Measurements from ENCODE around the gene XPO5.
"Not testable (repeated sequence)": the region's sequence is repeated elsewhere in the genome, so short reads cannot be mapped to it uniquely, and the experiment has no call there.

The XPO5 gene

GRCh38 chr6:43582911-43583310 lies 7.1 kb upstream of the XPO5 start:
- DNase-seq, result no peak

DNA sequence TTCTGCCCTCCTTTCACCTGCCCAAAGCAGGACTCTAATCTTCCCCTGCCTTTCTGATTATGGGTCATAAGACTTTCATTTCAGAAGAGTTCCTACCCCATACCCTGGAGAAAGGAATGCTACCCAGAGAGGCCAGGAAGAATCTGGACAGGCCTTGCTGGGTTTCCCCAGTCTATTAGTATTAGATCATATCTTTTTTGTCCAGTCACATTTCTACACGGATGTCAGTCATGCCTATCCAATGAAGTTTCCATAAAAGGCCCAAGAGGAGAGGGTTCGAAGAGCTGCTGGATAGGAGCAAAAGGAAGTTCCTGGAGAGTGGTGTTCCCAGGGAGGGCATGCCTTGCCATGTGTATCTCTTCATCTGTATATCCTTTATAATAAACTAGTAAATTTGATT lies 3.3 kb upstream of the XPO5 start:
- DNase-seq, result peak; percentile 40

DNA sequence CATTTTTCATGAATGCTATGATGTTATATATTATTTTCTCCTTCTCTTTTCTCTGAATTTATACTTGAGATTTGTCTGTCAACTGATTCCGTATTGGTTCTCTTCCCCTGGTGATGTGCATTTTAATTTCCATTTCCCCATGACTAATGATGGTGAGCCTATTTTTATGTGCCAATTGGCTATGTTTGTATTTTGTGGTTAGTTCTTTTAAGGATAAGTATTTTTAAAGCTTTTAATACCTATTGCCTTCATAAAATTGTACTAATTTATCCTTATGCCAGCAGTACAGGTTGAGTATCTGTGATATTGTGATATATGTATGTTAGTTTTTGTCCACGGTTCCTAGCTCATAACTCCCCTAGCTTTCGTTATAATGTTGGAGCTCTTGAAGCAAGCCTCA lies 2.9 kb upstream of the XPO5 start:
- no peak for DNase-seq

DNA sequence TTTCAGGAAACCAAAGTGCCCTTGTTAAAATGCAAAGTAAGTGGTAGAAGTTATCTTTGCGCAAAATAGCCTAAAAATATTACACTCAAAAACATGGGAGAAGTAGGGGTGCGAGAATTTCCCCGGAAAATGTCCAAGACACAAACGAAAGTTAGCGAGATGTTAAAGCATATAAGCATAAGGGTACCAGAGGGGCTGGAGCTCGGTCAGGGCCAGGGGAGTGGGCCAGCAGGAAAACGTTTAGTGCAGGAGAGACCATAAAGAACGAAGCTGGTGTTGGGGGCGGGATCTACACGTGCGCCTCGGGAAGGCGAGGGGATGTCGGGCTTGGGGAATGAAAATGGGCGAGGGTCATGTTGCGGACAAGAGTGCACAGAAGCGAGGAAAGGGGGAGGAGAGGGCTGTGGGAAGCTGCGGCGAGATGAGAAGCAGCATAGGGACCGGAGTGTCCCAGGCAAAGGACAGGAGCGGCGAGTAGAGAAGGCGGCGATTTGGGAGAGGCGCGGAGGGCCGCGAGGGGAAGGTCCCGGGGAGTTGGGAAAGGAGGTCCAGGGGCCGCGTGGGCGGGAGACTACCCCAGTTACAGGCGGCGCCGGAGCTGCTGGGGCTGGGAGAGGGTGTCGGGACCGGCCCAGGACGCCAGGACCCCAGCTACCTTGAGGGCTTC lies 600 bp downstream of the XPO5 start:
- DNase-seq, result peak; percentile 66

GRCh38 chr6:43572015-43572414 lies 3.8 kb downstream of the XPO5 start:
- no peak for DNase-seq

DNA sequence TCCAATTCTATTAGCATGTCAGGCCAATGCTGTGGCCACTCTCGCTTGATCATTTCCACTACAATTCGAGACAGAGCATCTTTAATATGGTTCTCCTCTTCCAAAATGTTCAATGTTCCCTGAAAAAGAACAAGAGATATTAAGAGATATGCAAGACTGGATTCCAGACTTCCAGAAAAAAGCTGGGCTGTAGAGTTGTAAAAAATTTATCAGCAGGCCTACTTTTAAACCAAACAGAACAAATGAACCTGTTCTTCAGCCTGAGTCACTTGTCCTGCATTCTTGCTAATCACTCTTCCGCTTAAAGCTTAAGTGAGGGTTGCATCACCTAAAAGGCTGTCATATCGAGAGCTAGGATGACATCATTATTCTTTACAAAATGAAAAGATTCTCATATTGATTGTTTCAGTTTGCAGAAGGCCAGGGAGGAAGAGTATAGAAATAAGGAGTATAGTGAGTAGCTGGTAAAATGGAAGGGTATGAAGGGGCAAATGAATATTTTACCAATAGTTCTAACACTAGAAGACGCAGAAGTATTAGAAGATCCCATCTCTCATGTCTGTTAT lies 4.9 kb downstream of the XPO5 start:
- no peak for DNase-seq

DNA sequence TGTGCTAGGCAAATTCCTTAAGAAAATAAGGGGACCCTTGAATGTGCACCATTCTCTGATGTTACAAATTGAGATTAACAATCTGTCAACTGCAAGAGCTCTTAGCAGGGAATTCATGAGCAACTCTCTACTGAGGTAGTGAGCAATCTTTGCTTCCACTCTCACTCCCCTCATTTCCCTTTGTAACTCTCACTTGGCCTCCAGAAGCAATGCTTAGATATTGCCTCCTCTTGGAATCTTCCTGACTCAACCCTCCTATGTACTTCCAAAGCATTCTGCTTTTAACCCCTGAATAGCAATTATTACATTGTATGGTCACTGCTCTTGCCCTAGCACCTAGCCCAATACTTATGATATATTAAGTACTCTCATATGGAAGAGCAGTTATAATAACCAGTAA lies 16.5 kb downstream of the XPO5 start:
- no peak for DNase-seq

DNA sequence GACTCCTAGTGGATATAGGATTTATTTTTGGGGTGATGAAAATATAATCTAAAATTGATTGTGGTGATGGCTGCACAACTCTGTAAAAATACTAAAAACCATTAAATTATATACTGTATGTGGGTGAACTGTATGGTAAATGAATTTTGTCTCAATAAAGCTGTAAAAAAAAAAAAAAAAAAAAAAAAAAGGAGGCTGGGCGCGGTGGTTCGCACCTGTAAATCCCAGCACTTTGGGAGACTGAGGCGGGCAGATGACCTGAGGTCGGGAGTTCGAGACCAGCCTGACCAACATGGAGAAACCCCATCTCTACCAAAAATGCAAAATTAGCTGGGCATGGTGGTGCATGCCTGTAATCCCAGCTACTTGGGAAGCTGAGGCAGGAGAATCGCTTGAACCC lies 18.2 kb downstream of the XPO5 start:
- not testable (repeated sequence) for DNase-seq

DNA sequence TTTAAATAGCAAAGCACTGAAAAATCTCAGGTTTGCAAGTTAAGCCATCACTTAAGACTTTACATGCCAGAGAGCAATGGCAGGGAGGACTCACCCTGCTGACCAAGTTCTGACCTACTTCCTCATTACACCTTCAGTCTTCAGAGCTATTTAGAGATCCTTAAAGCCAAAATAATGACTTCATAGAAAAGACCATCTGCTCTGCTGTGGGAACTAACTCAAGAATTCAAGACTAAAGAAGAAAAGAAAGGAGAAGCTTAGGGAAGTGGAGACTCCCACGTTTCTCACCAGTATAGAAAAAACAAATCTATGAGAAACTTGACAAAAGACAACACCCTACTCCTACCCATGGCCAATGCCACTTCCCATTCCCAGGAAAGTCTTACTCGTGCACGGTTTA lies 28.6 kb downstream of the XPO5 start:
- DNase-seq, result no peak

GRCh38 chr6:43544461-43544860 lies 31.4 kb downstream of the XPO5 start:
- DNase-seq, result no peak

- DNase-seq, result no peak
These were observed 33.9 kb downstream of the XPO5 start for GRCh38 chr6:43541774-43542471.

DNA sequence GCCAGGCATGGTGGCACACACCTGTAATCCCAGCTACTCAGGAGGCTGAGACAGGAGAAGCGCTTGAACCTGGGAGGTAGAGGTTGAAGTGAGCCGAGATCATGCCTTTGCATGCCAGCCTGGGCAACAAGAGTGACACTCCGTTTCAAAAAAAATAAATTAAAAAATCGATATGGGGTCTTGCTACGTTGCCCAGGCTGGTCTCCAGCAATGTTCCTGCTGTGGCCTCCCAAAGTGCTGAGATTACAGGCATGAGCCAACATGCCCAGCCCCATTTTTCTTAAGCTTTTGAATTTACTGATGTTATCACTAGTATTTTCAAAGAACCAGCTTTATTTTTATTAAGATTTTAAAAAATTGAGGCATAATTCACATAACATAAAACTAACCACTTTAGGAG lies 35.3 kb downstream of the XPO5 start:
- no peak for DNase-seq

DNA sequence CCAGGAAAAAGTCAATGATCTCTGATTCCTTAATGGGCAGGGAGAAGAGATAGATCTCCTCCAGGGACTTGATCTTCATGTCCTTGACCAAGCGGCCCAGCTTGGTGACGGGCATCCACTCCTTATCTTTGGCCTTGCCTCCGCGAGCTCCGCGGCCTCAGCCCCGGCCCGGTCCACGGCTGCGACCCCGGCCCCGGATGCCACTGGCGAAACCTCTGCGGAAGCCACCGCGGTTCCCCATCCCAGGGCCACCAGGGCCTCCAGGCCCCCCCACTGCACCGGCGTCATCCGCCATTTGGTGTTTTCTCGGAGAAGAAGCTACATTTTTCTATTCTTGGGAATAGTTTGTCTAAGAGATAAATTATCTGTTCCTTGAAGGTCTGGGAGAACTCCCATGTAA lies 36.4 kb downstream of the XPO5 start:
- not testable (repeated sequence) for DNase-seq

GRCh38 chr6:43538986-43539385 lies 36.9 kb downstream of the XPO5 start:
- not testable (repeated sequence) for DNase-seq

- no peak for DNase-seq
These were observed 43.6 kb downstream of the XPO5 start for GRCh38 chr6:43532201-43532600.

DNA sequence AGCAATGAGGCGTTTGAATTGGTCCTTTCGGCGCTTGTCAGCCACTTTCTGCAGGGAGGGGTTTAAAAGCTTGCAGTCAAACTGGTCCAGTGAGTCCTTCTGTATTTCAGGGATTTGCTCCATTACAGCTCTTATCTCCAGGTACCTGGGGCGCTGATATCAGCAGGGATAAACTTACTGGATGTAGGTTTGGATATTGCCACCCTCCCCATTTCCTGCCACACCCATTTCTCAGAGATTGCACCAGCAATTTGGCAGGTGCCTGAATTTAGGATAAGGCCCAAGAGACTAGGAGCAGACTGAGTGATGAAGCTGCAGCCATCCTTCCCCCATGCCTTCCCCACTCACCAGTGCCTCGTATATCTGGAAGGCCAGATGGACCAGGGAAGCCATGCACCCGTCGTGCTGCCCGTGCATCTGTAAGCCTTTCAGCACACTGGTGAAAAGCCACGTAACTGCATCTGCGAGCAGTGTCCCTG lies 51.3 kb downstream of the XPO5 start:
- DNase-seq, result no peak

DNA sequence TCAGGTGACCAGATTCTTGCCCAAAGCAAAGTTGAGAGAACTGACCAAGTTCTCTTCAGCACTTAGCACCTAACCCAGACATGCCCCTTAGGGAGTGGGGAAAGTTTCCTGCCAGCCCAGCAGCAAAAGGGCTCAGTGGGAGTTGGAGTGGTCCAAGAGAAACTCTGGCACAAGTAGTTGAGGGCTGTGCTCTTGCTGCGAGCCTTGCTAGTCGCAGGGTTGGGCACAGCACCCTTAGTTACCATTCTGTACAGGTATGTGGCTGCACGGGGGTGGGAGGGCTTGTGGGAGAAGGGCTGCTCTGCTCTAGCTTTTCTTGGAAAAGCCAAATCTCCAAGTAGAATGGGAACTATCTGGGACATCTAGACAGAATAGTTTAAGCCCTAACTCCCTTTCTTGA lies 52.6 kb downstream of the XPO5 start:
- DNase-seq, result no peak

DNA sequence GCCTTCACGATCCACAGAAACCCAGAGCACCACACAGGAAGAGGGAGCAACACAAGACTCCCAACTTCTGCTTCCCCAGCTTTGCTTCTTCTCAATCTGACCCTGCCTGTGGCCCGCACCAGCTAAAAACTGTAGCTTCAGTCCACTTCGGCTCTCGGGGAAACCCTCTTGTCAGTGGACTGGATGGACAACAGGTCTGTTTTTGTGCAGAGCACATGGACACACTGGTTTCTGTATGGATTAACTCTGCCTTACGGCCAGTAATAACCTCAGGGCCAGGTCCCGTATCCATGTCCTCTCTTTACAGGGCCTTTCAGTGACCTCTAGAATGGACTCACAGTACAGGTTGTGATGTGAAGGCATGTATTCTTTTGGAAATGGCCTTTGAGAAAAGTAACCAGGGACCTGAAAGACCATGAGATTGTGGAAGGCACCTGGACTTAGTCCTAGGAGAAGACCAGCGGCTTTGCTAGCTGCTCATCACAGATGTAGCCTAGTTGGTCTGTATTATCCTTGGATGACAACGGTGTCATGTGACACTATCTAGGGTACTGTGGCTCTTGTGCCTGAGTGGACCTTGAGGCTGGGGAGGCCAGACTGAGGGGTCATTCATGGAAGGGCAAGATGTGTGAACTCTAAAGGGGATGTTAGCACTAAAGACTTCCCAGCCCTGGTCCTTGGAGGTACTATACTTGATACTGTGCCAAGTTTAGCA lies 53.1 kb downstream of the XPO5 start:
- DNase-seq, result no peak

DNA sequence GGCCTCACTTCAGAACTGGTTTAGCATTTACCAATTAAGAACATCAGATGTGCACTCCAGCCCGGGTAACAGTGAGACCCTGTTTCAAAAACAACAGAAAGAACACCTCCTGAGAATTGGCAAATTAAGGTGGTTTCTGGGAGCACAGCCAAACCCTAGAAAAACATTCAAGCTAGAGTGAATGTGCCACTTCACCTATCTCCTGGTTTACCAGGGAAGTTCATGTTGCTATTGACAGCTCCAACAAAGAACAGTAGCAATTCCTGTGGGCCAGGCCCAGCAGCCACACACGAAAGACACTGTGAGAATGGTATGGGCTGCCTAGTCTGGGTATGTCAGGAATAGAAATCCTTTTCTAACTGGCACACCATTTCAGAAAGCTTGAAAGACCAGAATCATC lies 54.0 kb downstream of the XPO5 start:
- no peak for DNase-seq

DNA sequence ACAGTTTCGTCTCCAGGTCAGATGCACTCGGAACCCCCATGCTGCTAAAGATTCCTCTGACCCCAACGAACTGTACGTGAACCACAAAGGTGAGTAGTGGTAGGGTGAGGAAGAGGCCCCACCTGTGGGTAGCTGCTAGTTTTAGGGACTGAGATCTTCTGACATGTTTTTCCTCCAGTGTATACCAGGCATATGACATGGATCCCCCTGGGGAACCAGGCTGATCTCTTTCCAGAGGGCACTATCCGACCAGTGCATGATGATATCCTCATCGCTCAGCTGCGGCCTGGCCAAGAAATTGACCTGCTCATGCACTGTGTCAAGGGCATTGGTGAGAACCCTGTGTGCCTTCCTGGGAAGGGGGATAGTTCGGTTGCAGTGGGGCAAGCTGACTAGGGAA lies 55.7 kb downstream of the XPO5 start:
- no peak for DNase-seq

GRCh38 chr6:43517505-43518357 lies 58.1 kb downstream of the XPO5 start:
- peak; percentile 58 for DNase-seq

- DNase-seq, result peak; percentile 100
These were observed 58.9 kb downstream of the XPO5 start, which contains the start of the genes POLR1C and YIPF3 for GRCh38 chr6:43516697-43517504. TSS of gene POLR1C (plus strand) at chr6:43517089. CDS start at chr6:43517110, 21 bp downstream. TSS of gene YIPF3 (minus strand) at chr6:43516926. CDS start at chr6:43516807, 119 bp downstream.
